ENCODE results near the gene DHRS1.

The DHRS1 gene

GRCh38 chr14:24280797-24281460 is 18.7 kb downstream of the DHRS1 start:
- DNase-seq, result no peak

- DNase-seq, result no peak
These were observed 20.0 kb downstream of the DHRS1 start for GRCh38 chr14:24279301-24280186.

DNA sequence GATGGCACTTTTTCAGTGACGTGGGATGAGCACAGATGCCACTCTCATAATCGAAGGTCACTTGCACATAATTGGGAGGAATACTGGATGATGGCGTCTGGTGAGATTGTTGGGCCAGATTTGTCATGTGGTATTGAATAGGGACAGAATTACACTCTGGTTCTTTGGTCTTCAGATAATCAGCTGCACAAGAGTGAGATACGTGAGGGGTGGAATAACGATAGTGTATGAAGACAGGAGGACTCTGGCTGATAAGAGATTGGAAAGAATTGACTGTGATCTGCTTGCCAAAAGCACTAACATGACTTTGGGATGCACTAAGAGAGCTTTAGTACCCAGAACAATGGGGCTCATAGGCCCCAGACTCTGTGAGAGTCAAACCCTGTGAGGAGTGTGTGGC is 21.2 kb downstream of the DHRS1 start:
- DNase-seq, result no peak

DNA sequence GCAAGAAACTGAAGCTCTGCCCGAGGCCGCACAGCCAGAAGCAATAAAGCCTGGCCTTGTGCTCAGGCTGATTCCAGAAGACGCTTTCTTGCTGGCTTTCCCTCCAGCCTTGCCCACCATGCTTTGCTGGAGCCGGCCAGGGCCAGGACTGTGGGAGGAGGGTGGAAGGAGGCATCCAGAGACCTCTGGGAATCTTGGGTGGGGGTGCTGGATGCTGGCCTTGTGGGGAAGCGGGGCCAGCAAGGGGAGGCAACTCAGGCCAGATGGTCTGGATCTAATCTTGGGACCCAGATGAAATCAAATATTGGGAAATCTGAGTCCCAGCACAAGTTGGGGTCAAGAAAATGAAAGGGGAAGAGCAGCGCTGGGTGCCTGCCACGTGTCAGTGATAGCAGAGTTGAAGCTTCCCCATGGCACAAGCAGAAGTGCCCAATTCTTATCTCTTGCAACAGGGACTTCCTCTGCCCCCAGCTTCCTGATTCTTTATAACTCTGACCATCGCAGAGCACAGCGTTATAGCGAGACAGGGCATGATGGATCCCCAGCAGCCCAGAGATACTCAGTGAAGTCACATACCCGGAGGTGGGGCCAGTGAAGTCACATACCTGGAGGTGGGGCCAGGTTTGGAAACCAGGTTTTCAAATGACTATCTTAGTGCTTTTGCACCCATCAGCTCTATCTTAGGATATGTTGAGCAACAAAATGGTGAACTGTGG is 21.8 kb downstream of the DHRS1 start:
- DNase-seq, result no peak

- no peak for DNase-seq
These were observed 22.5 kb downstream of the DHRS1 start for GRCh38 chr14:24277071-24277470.

- DNase-seq, result no peak
These were observed 25.5 kb downstream of the DHRS1 start for GRCh38 chr14:24274101-24274543.

GRCh38 chr14:24273422-24273998 is 26.1 kb downstream of the DHRS1 start:
- DNase-seq, result no peak

DNA sequence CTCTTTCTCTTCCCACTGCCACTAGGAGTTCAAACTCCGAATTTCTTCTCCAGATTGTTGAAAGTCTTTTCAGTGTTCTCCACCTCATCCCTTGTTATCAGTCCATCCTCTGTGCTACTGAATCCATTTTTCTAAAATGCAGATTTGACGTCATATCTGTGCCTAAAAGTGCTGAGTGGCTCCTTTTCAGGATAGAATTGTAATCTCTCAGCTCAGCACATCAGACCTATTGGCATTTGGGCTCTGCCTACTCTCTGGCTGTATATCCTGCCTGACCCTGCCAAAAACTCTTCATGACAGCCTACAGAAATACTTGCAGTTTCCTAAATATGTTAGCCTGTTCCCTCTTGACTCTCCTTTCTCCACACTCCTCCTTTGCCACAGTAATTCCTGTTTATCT is 27.1 kb downstream of the DHRS1 start:
- no peak for DNase-seq

GRCh38 chr14:24271834-24272263 is 27.7 kb downstream of the DHRS1 start:
- DNase-seq, result no peak

DNA sequence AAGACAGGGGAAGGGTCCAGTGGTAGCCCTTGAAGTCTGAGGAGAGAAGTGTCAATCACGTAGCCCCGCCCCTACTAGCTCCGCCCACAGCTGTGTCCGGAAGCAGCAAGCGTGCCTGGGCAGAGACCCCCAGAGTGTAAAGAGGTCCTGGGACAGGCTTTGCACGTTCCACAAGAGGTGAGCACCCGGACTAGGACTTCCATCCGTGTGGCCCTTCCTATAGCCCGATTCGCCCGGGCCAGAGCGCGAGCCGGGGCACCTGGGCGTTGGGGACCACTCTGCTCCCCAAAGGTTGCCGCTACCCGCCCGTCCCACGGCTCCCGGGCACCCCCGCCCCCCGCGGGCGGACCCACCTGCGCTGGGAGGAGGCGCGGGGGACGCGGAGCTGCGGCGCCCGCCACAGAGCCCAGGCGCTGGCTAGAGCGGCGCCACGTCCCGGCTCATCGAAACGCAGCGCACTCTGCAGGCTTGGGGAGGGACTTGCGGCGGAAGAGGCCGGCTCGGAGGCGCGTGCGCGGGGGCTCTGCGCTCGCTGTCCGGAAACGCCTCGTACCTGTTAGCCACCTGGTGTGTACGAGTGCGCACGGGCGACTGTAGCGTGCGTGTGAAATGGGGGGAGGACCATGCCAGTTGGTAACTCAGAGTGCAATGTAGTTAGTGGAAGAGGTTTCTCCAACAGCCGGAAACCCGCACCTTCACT is 28.3 kb downstream of the DHRS1 start, which contains the start of gene RABGGTA:
TSS of gene RABGGTA (minus strand) at position 464 of the 700 bp plus-strand sequence. CDS start 482 bp downstream, outside the sequence.
- peak; percentile 91 for DNase-seq

GRCh38 chr14:24270537-24271133 is 28.9 kb downstream of the DHRS1 start:
- no peak for DNase-seq

GRCh38 chr14:24269910-24270536 is 29.6 kb downstream of the DHRS1 start:
- no peak for DNase-seq

GRCh38 chr14:24269368-24269767 is 30.2 kb downstream of the DHRS1 start:
- DNase-seq, result no peak

DNA sequence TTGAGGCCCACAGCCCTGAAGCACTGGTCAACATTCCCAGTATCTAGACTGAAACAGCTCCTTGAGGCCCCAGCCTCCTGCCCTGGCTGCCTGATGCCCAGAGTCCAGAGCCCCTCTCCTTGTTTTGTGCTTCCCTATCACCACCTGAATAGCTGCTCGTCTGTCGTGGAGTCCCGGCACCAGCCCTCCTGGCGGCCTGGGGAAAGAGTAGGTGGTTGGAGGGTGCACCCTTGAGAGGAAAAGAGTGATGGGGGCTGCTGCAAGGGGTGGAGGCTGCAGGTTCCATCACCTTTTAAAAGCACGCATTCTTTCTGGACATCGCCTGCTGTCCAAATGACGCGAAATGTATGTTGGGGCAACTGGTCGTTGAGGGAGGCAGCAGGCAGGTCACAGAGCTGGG is 31.4 kb downstream of the DHRS1 start:
- DNase-seq, result no peak

DNA sequence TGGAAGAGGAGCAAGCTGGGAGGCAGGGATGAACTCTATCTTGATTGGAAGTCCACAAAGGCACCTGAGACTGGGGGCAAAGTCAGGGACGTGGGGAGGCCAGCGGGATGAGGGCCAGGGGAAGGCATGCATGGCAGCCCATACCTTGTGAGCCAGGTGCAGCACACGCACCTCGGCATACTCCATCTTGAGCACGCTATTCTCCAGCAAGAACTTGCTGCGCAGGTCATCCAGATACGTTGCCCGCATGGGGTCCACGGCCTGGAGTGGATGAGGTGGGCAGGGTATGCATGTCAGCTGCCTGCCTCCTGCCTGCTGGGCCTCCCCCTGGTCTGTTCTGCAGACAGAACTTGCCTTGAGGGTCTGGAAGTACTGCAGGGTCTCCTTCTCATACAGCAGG is 32.1 kb downstream of the DHRS1 start:
- DNase-seq, result no peak

DNA sequence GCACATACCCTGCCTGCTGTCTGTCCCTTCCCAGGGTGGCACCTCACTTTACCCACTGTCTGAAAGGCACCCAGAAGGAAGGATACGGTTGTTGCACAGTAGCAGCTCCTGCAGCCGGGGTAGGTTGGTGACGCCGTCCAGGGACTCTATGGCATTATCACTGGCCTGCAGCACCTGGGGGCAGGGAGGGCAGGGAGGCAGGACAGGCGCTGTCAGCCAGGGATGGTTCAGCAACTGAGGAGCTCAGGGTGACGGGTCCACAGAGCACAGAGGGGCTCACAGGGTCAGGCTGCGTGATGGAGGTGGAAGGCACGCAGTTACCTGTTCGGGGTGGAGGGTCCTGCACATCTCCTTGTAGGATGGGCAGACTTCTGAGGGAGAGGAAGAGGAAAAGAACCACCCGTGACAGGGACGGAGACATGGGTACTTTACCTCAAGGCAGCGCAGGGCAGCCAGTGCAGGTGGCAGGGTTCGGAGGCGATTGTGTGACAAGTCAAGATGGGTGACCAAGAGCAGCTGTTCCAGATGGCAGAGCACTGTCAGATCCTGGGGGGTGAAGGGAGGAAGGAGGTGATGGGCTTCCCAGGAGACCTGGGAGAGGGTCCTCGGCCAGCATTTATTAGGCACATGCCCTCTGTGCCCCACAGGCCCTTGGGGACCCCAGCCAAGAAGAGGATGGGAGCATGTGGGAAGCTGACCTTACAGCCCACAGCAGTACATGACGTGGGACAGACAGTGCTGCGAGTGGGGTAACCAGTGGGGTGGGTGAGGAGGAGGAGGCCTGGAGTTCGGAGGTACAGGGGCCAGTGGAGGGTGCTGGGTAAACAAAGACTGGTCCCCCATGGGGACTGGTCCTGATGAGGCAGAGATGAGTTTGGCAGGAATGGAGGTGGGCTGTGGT is 33.0 kb downstream of the DHRS1 start:
- no peak for DNase-seq

DNA sequence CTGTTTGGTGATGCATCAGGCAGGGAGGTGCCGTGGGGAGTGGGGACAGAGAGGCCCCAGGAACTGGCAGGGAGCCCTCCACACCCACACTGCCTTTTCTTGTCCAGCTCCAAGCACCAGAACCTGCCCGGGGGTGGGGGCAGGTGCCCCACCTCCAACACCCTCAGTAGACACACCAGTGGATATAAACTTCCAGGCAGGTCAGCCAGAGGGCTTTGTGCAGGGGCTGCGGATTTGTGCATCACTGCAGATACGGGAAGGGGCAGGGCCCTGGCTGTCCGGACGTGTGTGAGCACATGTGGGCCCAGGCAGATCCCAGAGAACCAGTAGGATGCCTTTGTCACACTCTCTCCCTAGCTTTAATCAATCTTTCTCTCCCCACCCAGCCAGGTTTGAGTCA is 35.3 kb downstream of the DHRS1 start:
- no peak for DNase-seq

GRCh38 chr14:24263848-24264247 is 35.7 kb downstream of the DHRS1 start:
- DNase-seq, result no peak

DNA sequence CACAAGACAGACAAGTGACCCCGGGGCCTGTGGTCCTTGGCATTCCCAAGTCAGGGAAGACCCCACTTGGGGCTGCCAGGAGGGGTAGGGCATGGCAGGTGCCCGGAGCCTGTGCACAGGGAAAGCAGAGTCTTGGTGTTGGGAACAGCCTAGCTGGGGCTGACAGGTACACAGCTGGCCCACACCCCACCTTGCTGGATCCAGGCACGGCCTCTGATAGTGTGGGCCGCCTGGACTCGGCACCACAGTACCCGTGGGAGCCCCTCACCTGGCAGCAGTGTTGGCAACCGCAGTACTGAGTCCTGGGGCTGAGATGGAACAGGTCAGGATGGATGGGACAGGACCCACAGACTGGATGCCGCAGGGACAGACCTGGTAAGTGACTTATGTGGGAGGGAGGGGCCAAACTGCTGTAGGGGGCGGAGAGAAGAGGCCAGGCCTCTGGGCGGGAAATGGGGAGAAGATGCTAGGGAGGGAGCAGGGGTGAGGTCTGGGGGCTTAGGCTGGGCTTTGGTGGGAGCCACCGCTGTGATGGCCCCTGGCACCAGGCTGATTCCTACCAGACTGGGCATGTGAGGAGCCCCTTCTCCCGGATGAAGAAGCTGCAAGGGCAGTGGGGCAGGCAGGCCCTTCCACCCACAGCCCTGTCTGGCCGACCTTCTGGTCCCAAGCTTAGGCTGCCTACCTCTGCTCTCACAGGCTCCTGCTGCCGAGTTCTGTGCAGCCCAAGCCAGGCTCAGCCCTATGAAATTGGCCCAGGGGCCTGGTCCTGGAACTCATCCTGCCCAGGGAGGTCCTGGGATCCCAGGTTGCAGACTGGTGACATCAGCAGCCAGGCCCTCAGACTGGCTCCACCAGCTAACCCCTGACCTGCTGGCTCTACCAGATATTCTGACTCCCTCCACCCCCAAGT is 36.5 kb downstream of the DHRS1 start, which contains the start of gene TGM1:
TSS of gene TGM1 (minus strand) at position 357 of the 913 bp plus-strand sequence. CDS start 825 bp downstream, outside the sequence.
- DNase-seq, result no peak
